GM19328 (cell line): ENCODE data around the gene GALNT7.
"Not testable (repeated sequence)": the region's sequence is repeated elsewhere in the genome, so short reads cannot be mapped to it uniquely, and the experiment has no call there.

Experiments
- ATAC-seq: cut with Tn5 transposase; IDR thresholded peaks from one replicate; pipeline ENCODE4 v1.9.1; 2021; ENCODE audit warnings: mild to moderate bottlenecking, moderate library complexity; ENCODE audit not compliant: unreplicated experiment

The GALNT7 gene

GRCh38 chr4:173166491-173166890 is 2.1 kb upstream of the GALNT7 start:
- no peak for ATAC-seq

DNA sequence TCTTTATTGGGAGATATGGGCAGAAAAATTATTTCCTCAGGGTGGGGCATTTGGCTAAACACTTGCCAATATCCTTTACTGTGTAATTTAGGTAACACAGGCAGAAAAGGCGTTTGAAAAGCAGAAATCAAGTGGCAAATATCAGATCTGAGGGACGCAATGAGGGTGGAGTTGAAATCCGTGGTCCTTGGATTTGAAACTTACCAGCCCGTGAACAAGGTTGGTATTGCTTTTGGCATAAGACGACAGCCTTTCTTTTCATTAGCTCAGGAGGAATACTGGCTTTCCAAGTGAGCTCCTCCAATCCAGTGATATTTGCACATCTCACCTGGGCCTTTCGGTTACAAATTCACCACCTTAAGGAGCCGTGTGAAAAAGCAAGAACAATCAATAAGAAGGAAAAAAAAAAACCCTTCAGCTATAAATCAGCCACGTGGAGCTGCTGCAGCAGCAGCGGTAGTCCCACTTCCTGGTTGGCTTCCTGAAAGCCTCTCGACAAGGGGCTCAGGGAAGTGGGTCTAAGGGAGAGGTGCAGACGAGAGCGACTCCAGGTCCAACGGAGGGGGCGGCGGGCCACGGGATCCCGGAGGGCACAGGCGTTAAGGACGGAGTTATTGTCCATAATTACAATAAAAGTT is 734 bp upstream of the GALNT7 start:
- ATAC-seq = peak; percentile 2

DNA sequence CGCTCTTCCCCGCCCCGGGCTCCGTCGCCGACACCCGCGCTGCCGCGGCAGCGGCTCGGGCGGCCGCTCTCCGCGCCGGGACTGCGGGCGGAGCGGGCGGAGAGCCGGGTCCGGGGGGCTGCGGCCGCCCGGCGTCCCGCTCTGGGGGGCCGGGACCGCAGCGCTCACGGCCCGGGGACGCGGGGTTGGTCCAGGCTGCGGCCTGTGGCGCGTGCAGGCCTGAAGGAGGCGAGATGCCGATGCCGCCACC is 492 bp downstream of the GALNT7 start:
- no peak for ATAC-seq

GRCh38 chr4:173169428-173170181 is 994 bp downstream of the GALNT7 start:
- peak; percentile 55 for ATAC-seq

GRCh38 chr4:173170182-173170778 is 1.7 kb downstream of the GALNT7 start:
- ATAC-seq = no peak

GRCh38 chr4:173171098-173171497 is 2.5 kb downstream of the GALNT7 start:
- no peak for ATAC-seq

- ATAC-seq = no peak
These were observed 3.4 kb downstream of the GALNT7 start for GRCh38 chr4:173171987-173172386.

GRCh38 chr4:173174184-173174583 is 5.6 kb downstream of the GALNT7 start:
- no peak for ATAC-seq

DNA sequence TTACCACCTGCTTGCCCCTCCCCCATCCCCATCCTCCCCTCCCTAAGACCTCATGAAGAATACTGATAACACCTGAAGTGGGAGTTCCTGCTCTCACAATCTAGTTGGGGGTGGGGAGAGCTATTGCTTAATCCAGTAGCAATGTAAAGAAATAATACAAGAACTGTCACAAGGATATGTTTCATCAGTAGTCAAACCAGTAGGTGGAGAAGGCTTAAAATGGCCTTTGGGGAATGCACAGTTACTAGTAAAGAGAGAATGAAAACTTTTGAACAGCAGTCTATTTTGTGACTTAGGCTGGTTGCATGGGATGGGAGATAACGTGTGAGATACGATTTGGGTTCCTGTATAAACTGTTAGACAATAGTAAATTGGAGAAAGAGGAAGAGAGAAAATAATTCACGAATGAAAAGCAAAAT is 6.0 kb downstream of the GALNT7 start:
- no peak for ATAC-seq

GRCh38 chr4:173176010-173176409 is 7.4 kb downstream of the GALNT7 start:
- ATAC-seq = no peak

DNA sequence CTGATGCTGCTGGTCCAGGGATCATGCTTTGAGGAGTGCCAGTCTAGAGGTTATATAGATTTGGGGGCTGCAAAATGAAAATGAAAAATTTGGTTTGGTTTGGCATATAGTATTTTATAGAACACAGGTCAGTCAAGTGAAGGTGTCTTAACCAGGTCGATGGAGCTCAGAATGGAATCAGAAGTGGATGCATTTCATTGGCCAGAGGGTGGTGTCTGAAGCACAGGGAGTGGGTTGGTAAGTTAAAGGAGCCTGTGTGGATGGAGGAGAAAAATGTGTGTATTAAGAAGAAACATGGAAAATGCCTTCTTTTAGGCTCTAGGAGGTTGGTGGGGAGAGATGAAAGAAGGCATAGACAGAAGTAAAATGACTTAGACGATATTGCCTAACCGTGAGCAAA is 8.6 kb downstream of the GALNT7 start:
- no peak for ATAC-seq

DNA sequence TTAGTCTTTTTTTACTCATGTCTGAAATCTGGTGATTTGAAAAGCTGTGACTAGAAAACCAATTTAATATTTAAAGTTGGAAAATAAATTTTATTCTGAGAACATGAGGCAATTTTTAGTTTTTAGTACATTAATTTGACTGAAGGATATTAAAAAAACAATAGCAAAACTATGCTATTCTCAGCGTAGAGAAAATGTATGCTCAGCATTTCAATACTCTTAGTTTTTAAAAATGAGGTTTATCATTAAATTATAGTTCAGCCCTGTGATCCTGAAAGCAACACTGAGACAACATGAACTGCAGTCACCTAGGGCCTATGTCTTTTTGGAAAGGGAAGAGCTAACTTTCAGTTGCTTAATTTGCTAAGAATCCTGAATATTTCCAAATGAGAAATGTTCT is 9.5 kb downstream of the GALNT7 start:
- ATAC-seq = no peak

GRCh38 chr4:173181848-173182247 is 13.2 kb downstream of the GALNT7 start:
- no peak for ATAC-seq

DNA sequence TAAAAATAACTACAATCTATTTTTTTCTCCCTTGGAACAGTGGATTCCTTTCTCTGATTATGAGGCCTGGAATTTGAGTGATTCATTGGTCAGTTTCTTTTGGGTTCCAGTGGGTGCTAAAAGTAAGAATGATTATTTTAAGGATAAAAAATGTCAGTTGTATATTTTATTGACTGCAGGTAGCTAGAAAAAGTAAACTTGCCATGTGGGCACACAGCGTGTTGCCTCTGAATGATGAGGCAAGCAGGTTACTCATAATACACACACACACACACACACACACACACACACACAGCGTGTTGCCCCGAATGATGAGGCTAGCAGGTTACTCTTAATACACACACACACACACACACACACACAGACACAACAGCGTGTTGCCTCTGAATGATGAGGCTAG is 13.8 kb downstream of the GALNT7 start:
- ATAC-seq = no peak

- not testable (repeated sequence) for ATAC-seq
These were observed 15.1 kb downstream of the GALNT7 start for GRCh38 chr4:173183659-173184247.

GRCh38 chr4:173185847-173186510 is 17.4 kb downstream of the GALNT7 start:
- no peak for ATAC-seq

GRCh38 chr4:173187732-173188131 is 19.1 kb downstream of the GALNT7 start:
- ATAC-seq = no peak

DNA sequence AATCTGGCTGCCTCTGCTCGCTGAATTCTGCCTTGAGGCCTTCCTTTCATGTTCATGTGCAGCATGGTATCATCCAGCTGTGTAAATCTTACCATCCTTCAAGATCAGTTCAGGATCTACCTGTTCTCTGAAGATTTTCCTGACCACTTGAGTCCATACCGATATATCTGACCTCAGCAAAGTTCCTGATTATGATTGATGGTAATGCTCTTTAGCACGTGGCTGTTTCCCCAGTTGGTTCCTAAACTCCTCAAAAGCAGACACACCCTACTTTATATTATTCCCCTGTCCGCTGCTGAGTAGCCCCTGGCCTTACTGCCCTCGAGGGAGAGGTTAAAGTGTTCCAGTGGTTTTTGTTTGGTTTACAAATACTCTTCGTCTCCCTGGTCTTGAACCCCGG is 20.0 kb downstream of the GALNT7 start:
- no peak for ATAC-seq

- no peak for ATAC-seq
These were observed 20.6 kb downstream of the GALNT7 start for GRCh38 chr4:173189117-173189693.

DNA sequence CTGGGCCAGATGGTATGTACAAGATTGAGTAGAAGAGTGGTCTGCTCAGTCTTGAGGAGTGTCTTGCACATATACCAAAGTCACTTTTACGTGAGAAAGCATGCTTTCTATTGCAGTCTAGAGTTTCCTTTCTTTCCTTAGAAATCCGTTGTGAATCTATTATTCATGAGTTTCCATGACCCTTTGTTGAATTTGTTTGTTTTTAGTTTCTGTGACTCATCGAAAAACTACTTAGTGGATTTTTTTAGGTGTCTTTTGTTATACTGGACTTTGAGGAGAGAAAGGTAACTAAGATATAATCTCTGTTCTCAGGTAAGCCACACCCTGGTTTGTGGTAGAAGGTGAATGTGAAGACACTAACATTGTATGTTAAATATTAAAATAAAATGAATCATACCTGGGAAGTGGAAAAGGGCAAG is 23.0 kb downstream of the GALNT7 start:
- no peak for ATAC-seq
